Measurements from ENCODE around the gene EHBP1. TPM values are rescaled to one million over a fixed set of nuclear protein-coding genes. Genes with fewer than 3 reads are reported as not detected.

The EHBP1 gene
- total and polyA plus RNA-seq, 8 donors, result 10.2 to 142 (median 37.9) TPM

GRCh38 chr2:62814123-62814522 is 108.6 kb downstream of the EHBP1 start:
- Histone ChIP-seq H3K27ac (no peak overlapping the region), H3K4me3 (no peak overlapping the region), H3K27me3 (no peaks in the 10 kb centered on the region), H3K9me3 (no peaks in the 10 kb centered on the region), H3K36me3 (no peaks in the 10 kb centered on the region), H3K4me1 (peaks cover 0 to 21% (median 5%) of the 10 kb centered on the region in 4 donors)
- TF ChIP-seq POLR2AphosphoS5 (IDR thresholded peaks at IDR 0.05) (no peak), EP300 (IDR thresholded peaks at IDR 0.05) (no peak), POLR2A (IDR thresholded peaks at IDR 0.05) (no peak)
- TF ChIP-seq, protein P1, sequence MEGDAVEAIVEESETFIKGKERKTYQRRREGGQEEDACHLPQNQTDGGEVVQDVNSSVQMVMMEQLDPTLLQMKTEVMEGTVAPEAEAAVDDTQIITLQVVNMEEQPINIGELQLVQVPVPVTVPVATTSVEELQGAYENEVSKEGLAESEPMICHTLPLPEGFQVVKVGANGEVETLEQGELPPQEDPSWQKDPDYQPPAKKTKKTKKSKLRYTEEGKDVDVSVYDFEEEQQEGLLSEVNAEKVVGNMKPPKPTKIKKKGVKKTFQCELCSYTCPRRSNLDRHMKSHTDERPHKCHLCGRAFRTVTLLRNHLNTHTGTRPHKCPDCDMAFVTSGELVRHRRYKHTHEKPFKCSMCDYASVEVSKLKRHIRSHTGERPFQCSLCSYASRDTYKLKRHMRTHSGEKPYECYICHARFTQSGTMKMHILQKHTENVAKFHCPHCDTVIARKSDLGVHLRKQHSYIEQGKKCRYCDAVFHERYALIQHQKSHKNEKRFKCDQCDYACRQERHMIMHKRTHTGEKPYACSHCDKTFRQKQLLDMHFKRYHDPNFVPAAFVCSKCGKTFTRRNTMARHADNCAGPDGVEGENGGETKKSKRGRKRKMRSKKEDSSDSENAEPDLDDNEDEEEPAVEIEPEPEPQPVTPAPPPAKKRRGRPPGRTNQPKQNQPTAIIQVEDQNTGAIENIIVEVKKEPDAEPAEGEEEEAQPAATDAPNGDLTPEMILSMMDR (IDR thresholded peaks at IDR 0.05), result no peak
- DNase-seq, result peak in 1 of 2 donors; percentile 44
- intact Hi-C loops (cut with DNase I; ENCODE audit: low total_unique reads), result no loop called here

GRCh38 chr2:62817348-62817747 is 111.8 kb downstream of the EHBP1 start:
- 47 to 69% (median 67%) methylated on average over 1 of the region's 1 CpG for WGBS, 5 donors
- Histone ChIP-seq H3K27ac (no peak overlapping the region), H3K36me3 (no peaks in the 10 kb centered on the region), H3K4me3 (no peak overlapping the region), H3K4me1 (peaks cover 0 to 25% (median 5%) of the 10 kb centered on the region in 4 donors), H3K9me3 (no peaks in the 10 kb centered on the region), H3K27me3 (no peaks in the 10 kb centered on the region)
- intact Hi-C loops (cut with DNase I; ENCODE audit: low total_unique reads), result no loop called here
- no peak for DNase-seq
- TF ChIP-seq, protein P1 (IDR thresholded peaks at IDR 0.05), result no peak
- TF ChIP-seq EP300 (IDR thresholded peaks at IDR 0.05) (no peak), POLR2A (IDR thresholded peaks at IDR 0.05) (no peak), POLR2AphosphoS5 (IDR thresholded peaks at IDR 0.05) (no peak)

GRCh38 chr2:62817995-62818713 is 112.6 kb downstream of the EHBP1 start:
- no peak for DNase-seq
- no peak overlapping the region for H3K27ac ChIP-seq
- peaks cover 0 to 33% (median 8%) of the 10 kb centered on the region in 4 donors for H3K4me1 ChIP-seq
- H3K27me3 ChIP-seq, result no peaks in the 10 kb centered on the region
- H3K9me3 ChIP-seq, result no peaks in the 10 kb centered on the region
- 90 to 96% (median 94%) methylated on average over 2 of the region's 2 CpGs for WGBS, 5 donors
- no peaks in the 10 kb centered on the region for H3K36me3 ChIP-seq
- no peak for TF ChIP-seq EP300 (IDR thresholded peaks at IDR 0.05)
- TF ChIP-seq, protein P1 (IDR thresholded peaks at IDR 0.05), result no peak
- no peak for TF ChIP-seq POLR2A (IDR thresholded peaks at IDR 0.05)
- no peak for TF ChIP-seq POLR2AphosphoS5 (IDR thresholded peaks at IDR 0.05)
- no peak overlapping the region for H3K4me3 ChIP-seq
- intact Hi-C loops (cut with DNase I; ENCODE audit: low total_unique reads), result no loop called here

DNA sequence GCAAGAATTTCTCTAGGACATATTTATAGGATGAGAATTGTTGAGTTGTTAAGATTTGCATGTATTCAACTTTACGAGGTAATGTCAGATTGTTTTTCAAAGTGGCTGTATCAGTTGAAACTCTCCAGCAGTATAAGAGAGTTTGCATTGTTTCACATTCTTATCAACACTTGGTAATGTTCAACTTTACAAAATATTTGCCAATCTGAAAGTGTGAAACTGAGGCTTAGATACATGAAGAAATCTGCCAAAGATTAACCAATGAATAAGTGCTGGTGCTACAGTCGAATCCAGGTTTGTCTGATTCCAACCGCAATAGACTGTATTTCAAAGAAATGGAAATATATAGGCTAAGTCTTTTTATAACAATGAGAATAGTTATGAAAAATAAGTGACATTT is 117.0 kb downstream of the EHBP1 start:
- TF ChIP-seq POLR2A (IDR thresholded peaks at IDR 0.05) (no peak), POLR2AphosphoS5 (IDR thresholded peaks at IDR 0.05) (no peak), EP300 (IDR thresholded peaks at IDR 0.05) (no peak)
- TF ChIP-seq, protein P1 (IDR thresholded peaks at IDR 0.05), result no peak
- 36 to 62% (median 48%) methylated on average over 3 of the region's 3 CpGs for WGBS, 5 donors
- peaks cover 0 to 16% (median 12%) of the 10 kb centered on the region in 4 donors for H3K36me3 ChIP-seq
- peaks cover 6 to 32% (median 17%) of the 10 kb centered on the region in 4 donors for H3K4me1 ChIP-seq
- no peak overlapping the region for H3K27ac ChIP-seq
- peak in 1 of 2 donors; percentile 5 for DNase-seq
- H3K9me3 ChIP-seq, result no peaks in the 10 kb centered on the region
- H3K27me3 ChIP-seq, result no peaks in the 10 kb centered on the region
- H3K4me3 ChIP-seq, result no peak overlapping the region
- intact Hi-C loops (cut with DNase I; ENCODE audit: low total_unique reads), result no loop called here

All from stomach (tissue), 9 donors.